K562 (cell line): ENCODE results near the gene MAD1L1. TPM values are rescaled to one million over a fixed set of nuclear protein-coding genes. Genes with fewer than 3 reads are reported as not detected.

Experiments
- ATAC-seq: fragments of 200-7000 bp; cut with Tn5 transposase; 3 replicates; pipeline ENCODE4 v1.9.1; 2020; ENCODE audit warnings: moderate library complexity
- BruUV-seq: library from RNA; stranded (reverse); fragments of 400-500 nt; replicated peaks from 2 replicates; lab custom pipeline; 2021; lab: Mats Ljungman, UMichigan
- CTCF ChIA-PET: fragments of 300-600 bp; formaldehyde crosslinking; extraction: SDS; loops from one replicate; lab custom pipeline; 2021; ENCODE audit warnings: low intra/inter-chr PET ratio; lab: Yijun Ruan, JAX
- POLR2A ChIA-PET: fragments of 300-600, 350-650 bp; sonication (Branson Sonifier 250); formaldehyde crosslinking; extraction: SDS; loops from one replicate; lab custom pipeline; 2021; ENCODE audit warnings: antibody characterized with exemption, inconsistent platforms; lab: Yijun Ruan, JAX
- DNase-seq, 4 experiments: peaks; one replicate each; pipeline versions ENCODE4 v3.0.0 to v3.0.0-alpha.2; 2011 to 2018; ENCODE audit warnings: low spot score in 3 of 4, mixed read lengths in 3 of 4; ENCODE audit errors: extremely low read depth in 1 of 4
- FAIRE-seq: peaks from 2 replicates; lab custom pipeline; 2011; peaks lifted over from hg19 to GRCh38; lab: Jason Lieb, UNC
- H2AFZ ChIP-seq: 2 replicates; pipeline ENCODE4 v1.6.0; 2011; ENCODE audit warnings: low read depth, low read length, control low read depth, inconsistent platforms
- H3K27ac ChIP-seq: fragments of 200-600 bp; 3 replicates; pipeline ENCODE4 v1.8.0; 2011; ENCODE audit warnings: low read depth, mild to moderate bottlenecking, control low read depth, inconsistent platforms, low read length, moderate library complexity, mixed read lengths; ENCODE audit errors: extremely low read depth
- H3K27me3 ChIP-seq, 2 experiments: fragments of 300-600 bp in 1 of 2; 2 replicates in 1 of 2; 3 replicates in 1 of 2; pipeline versions ENCODE4 v1.6.0 to v1.8.0; 2011; ENCODE audit warnings: inconsistent platforms in 2 of 2, low read length in 2 of 2, mild to moderate bottlenecking in 1 of 2, mixed read lengths in 1 of 2, moderate library complexity in 1 of 2; ENCODE audit not compliant: control insufficient read depth in 2 of 2, insufficient read depth in 2 of 2
- H3K36me3 ChIP-seq: fragments of 300-600 bp; 3 replicates; pipeline ENCODE4 v1.8.0; 2011; ENCODE audit warnings: mild to moderate bottlenecking, low read length, inconsistent platforms; ENCODE audit not compliant: control insufficient read depth, insufficient read depth
- H3K4me1 ChIP-seq, 2 experiments: fragments of 200-600 bp in 1 of 2; replicated peaks in 1 of 2; 2 replicates in 1 of 2; 3 replicates in 1 of 2; pipeline versions ENCODE4 v1.5.1 to v1.8.0; 2011; ENCODE audit warnings: inconsistent platforms in 2 of 2, low read length in 2 of 2, mild to moderate bottlenecking in 1 of 2, mixed read lengths in 1 of 2, moderate library complexity in 1 of 2; ENCODE audit not compliant: control insufficient read depth in 2 of 2, insufficient read depth in 2 of 2
- H3K4me2 ChIP-seq: 2 replicates; pipeline ENCODE4 v1.6.1; 2011; ENCODE audit warnings: low read length, control low read depth, inconsistent platforms, mixed read lengths; ENCODE audit not compliant: insufficient read depth
- H3K4me3 ChIP-seq: fragments of 200-600 bp; sonication (generic), shearing (Covaris generic); 2 replicates; pipeline ENCODE4 v1.5.1; 2016; ENCODE audit warnings: control low read depth, inconsistent platforms
- H3K79me2 ChIP-seq: fragments of 200-600 bp; 3 replicates; pipeline ENCODE4 v1.8.0; 2011; ENCODE audit warnings: low read length, inconsistent platforms; ENCODE audit not compliant: control insufficient read depth, insufficient read depth
- H3K9ac ChIP-seq, 2 experiments: 2 replicates each; pipeline versions ENCODE4 v1.6.0 to v1.6.1; 2011; ENCODE audit warnings: low read depth in 2 of 2, low read length in 2 of 2, control low read depth in 1 of 2, inconsistent platforms in 1 of 2, mild to moderate bottlenecking in 1 of 2, mixed read lengths in 1 of 2; ENCODE audit not compliant: insufficient read depth in 1 of 2
- H3K9me1 ChIP-seq: one replicate; pipeline ENCODE4 v1.6.0; 2011; ENCODE audit warnings: inconsistent platforms, mild to moderate bottlenecking, low read length, moderate library complexity; ENCODE audit not compliant: control insufficient read depth, insufficient read depth
- H3K9me3 ChIP-seq: replicated peaks from 2 replicates; pipeline ENCODE4 v1.5.1; 2011; ENCODE audit warnings: low read depth, low read length, inconsistent platforms; ENCODE audit not compliant: control insufficient read depth, insufficient read depth
- H4K20me1 ChIP-seq: replicated peaks from 2 replicates; pipeline ENCODE4 v1.6.1; 2011; ENCODE audit warnings: low read length, inconsistent platforms, mixed read lengths; ENCODE audit not compliant: control insufficient read depth, insufficient read depth
- ARNT ChIP-seq, 2 experiments: fragments of 450-650 bp; IDR thresholded peaks; 2 replicates each; pipeline ENCODE4 v1.6.1; 2016; ENCODE audit warnings: mild to moderate bottlenecking in 1 of 2
- BMI1 ChIP-seq: fragments of 150-350 bp; IDR thresholded peaks from 2 replicates; pipeline ENCODE4 v1.6.1; 2014; ENCODE audit warnings: low read length
- CHD2 ChIP-seq: IDR thresholded peaks from 2 replicates; pipeline ENCODE4 v1.6.1; 2011; ENCODE audit warnings: low read depth, low read length
- HNRNPH1 ChIP-seq: fragments of 200-400 bp; formaldehyde crosslinking; optimal IDR thresholded peaks from 2 replicates; pipeline ENCODE3; 2017; ENCODE audit warnings: low read depth, mild to moderate bottlenecking, low read length, moderate library complexity
- MIER1 ChIP-seq: fragments of 450-650 bp; IDR thresholded peaks from 2 replicates; pipeline ENCODE4 v1.6.1; 2016; ENCODE audit warnings: antibody characterized with exemption, mild to moderate bottlenecking, low read depth
- SNRNP70 ChIP-seq: fragments of 200-400 bp; formaldehyde crosslinking; optimal IDR thresholded peaks from 2 replicates; pipeline ENCODE3; 2017; ENCODE audit warnings: low read depth, low read length
- ZEB2 ChIP-seq: fragments of 450-650 bp; IDR thresholded peaks from 2 replicates; pipeline ENCODE4 v1.6.1; 2016
- ZFP36 ChIP-seq: fragments of 150-350 bp; IDR thresholded peaks from 2 replicates; pipeline ENCODE4 v1.6.1; 2018; ENCODE audit warnings: low read length, low read depth; ENCODE audit not compliant: partially characterized antibody
- ZNF280A ChIP-seq: fragments of 450-650 bp; IDR thresholded peaks from 2 replicates; pipeline ENCODE4 v1.6.1; 2018; ENCODE audit warnings: mild to moderate bottlenecking, low read depth; ENCODE audit not compliant: partially characterized antibody
- ZNF668 ChIP-seq: fragments of 250-450 bp; sonication (Bioruptor Pico); IDR thresholded peaks from 2 replicates; pipeline ENCODE4 v1.8.0; 2022; ENCODE audit warnings: mild to moderate bottlenecking, inconsistent platforms
- WGBS: fragments of 100-300 bp; shearing (Covaris generic); methylation state at CpG from one replicate; pipeline ENCODE4 v1.1.6; 2016; ENCODE audit warnings: low coverage, mixed read lengths; ENCODE audit not compliant: insufficient coverage; ENCODE audit errors: missing lambda C conversion rate; 5-methylcytosine and 5-hydroxymethylcytosine counted together
- in situ Hi-C: fragments of 300-500 bp; cut with MboI; formaldehyde crosslinking; loops from 4 replicates; pipeline ENCODE4 v1.15.0; 2018; ENCODE audit warnings: inconsistent platforms, mixed read lengths
- intact Hi-C: fragments of 100-400 bp; cut with micrococcal nuclease; formaldehyde crosslinking; loops from 2 replicates; pipeline ENCODE4 v1.14.2; 2022
- polyA plus RNA-seq, 8 experiments: library from polyadenylated mRNA; depleted of rRNA in 4 of 8; stranded (reverse) in 5 of 8; unstranded in 3 of 8; fragments of >200 nt; fragmentation: Nextera tagmentation in 2 of 8; fragmentation: Illumina TruSeq in 1 of 8; extraction: Ambion mirVana in 2 of 8; extraction: Trizol in 1 of 8; gene quantifications; 2 replicates each; pipeline versions ENCODE4 v1.2.1 to v1.2.3, GENCODE V29; 2011 to 2014; ENCODE audit warnings: inconsistent platforms in 1 of 8, missing spikeins in 1 of 8
- total RNA-seq, 7 experiments: library from RNA; depleted of rRNA in 6 of 7; stranded (reverse); fragments of >200 nt in 6 of 7; fragmentation: Illumina TruSeq in 2 of 7; extraction: Trizol in 2 of 7; gene quantifications; 2 replicates each; pipeline versions ENCODE4 v1.2.1 to v1.2.3, GENCODE V29; 2011 to 2021; ENCODE audit warnings: low replicate concordance in 1 of 7

MAD1L1 gene
- total and polyA plus RNA-seq, 9 of the 15 experiments (the other 6 are each of a cell fraction or from before 2014, with no cell fraction given), result 1.7 to 89.7 (median 18.0) TPM

- H3K4me2 ChIP-seq, result no peak overlapping the region
- in situ Hi-C loops, result no loop called here
- H2AFZ ChIP-seq, result no peak overlapping the region
- intact Hi-C loops, result no loop called here
- CTCF ChIA-PET, result no interaction called here
- no peak for ATAC-seq
- no peaks in the 10 kb centered on the region for H3K79me2 ChIP-seq
- H3K4me3 ChIP-seq, result no peak overlapping the region
- 90% methylated on average over 26 of the region's 30 CpGs for WGBS
- no peak for DNase-seq
- no peak overlapping the region for H3K27ac ChIP-seq
- H3K9ac ChIP-seq, result peak overlapping the region in 1 of 2 experiments; percentile 19; a peak in 1 of 4 replicates
- H4K20me1 ChIP-seq, result no peaks in the 10 kb centered on the region
- POLR2A ChIA-PET, result interaction anchor here (0.7 to 1.0 kb wide), 2 partner anchors 10 to 11 kb away, joined by 3 to 4 read pairs; no protein-coding TSS in a partner anchor
- peaks cover 6% of the 10 kb centered on the region; the same call in 1 of the 3 replicates for H3K36me3 ChIP-seq
- TF ChIP-seq SNRNP70, result no peak
- TF ChIP-seq ZNF668, result no peak
- H3K9me1 ChIP-seq, result no peaks in the 10 kb centered on the region
- peaks cover 0 to 57% of the 10 kb centered on the region in 2 experiments; a peak in 2 of 5 replicates for H3K4me1 ChIP-seq
- FAIRE-seq, result no peak
- no TSS peak for BruUV-seq
- no peaks in the 10 kb centered on the region for H3K9me3 ChIP-seq
- H3K27me3 ChIP-seq, result no peaks in the 10 kb centered on the region
These were observed 336.9 kb downstream of the MAD1L1 start for GRCh38 chr7:1895664-1896515.

- 93% methylated on average over 13 of the region's 15 CpGs for WGBS
- H3K27ac ChIP-seq, result no peak overlapping the region
- no peak overlapping the region for H3K4me2 ChIP-seq
- no peak for TF ChIP-seq CHD2
- TF ChIP-seq MIER1, result no peak
- no peak for TF ChIP-seq ARNT (IDR thresholded peaks at IDR 0.05)
- TF ChIP-seq ZFP36, result peak; percentile 93
- no peak for TF ChIP-seq ZNF280A
- no peak for TF ChIP-seq BMI1
- no peak for TF ChIP-seq HNRNPH1
- no peak for TF ChIP-seq ZEB2
- H3K27me3 ChIP-seq, result no peaks in the 10 kb centered on the region
- ATAC-seq (no peak), DNase-seq (no peak), FAIRE-seq (no peak)
- intact Hi-C loops (no loop called here), in situ Hi-C loops (no loop called here)
- H4K20me1 ChIP-seq, result no peaks in the 10 kb centered on the region
- H3K4me3 ChIP-seq, result no peak overlapping the region
- no TSS peak for BruUV-seq
- H3K4me1 ChIP-seq, result peaks cover 0 to 54% of the 10 kb centered on the region in 2 experiments; a peak in 2 of 5 replicates
- H2AFZ ChIP-seq, result no peak overlapping the region
- ChIA-PET CTCF (no interaction called here), POLR2A (interaction anchor here (0.6 to 1.6 kb wide), 5 partner anchors 9 to 459 kb away, joined by 3 to 9 read pairs (median 3); no protein-coding TSS in a partner anchor)
- H3K9me1 ChIP-seq, result no peaks in the 10 kb centered on the region
- peak overlapping the region in 1 of 2 experiments; percentile 7; a peak in 1 of 4 replicates for H3K9ac ChIP-seq
- H3K9me3 ChIP-seq, result no peaks in the 10 kb centered on the region
- no peaks in the 10 kb centered on the region for H3K79me2 ChIP-seq
- peaks cover 6% of the 10 kb centered on the region; the same call in 1 of the 3 replicates for H3K36me3 ChIP-seq
These were observed 337.7 kb downstream of the MAD1L1 start for GRCh38 chr7:1894906-1895663.
